GM23338 (cell line): Measurements from ENCODE around the gene CACNG3. TPM values are rescaled to one million over a fixed set of nuclear protein-coding genes. Genes with fewer than 3 reads are reported as not detected.

Experiments used
- ATAC-seq: fragments of 200-7000 bp; cut with Tn5 transposase; 3 replicates; pipeline ENCODE4 v1.9.1; 2020
- DNase-seq: peaks from one replicate; pipeline ENCODE4 v3.0.0-alpha.2; 2015; ENCODE audit warnings: low spot score
- H2AFZ ChIP-seq: fragments of 200-600 bp; sonication (generic); 2 replicates; pipeline ENCODE4 v1.8.0; 2016; ENCODE audit warnings: antibody characterized with exemption, mild to moderate bottlenecking, moderate library complexity
- H3F3A ChIP-seq: fragments of 200-600 bp; sonication (generic); replicated peaks from 2 replicates; pipeline ENCODE4 v1.8.0; 2017; ENCODE audit warnings: antibody characterized with exemption, mixed run types, low read depth
- H3K27ac ChIP-seq: fragments of 200-600 bp; sonication (generic); 2 replicates; pipeline ENCODE4 v1.6.1; 2016; ENCODE audit warnings: low read depth
- H3K27me3 ChIP-seq: fragments of 200-600 bp; sonication (generic); 2 replicates; pipeline ENCODE4 v1.8.0; 2016; ENCODE audit warnings: mild to moderate bottlenecking, mixed run types, moderate library complexity; ENCODE audit not compliant: insufficient read depth
- H3K36me3 ChIP-seq: fragments of 200-600 bp; sonication (generic); 2 replicates; pipeline ENCODE4 v1.8.0; 2016; ENCODE audit warnings: mild to moderate bottlenecking; ENCODE audit not compliant: insufficient read depth
- H3K4me1 ChIP-seq: fragments of 200-600 bp; sonication (generic); 2 replicates; pipeline ENCODE4 v1.8.0; 2016; ENCODE audit warnings: mild to moderate bottlenecking, moderate library complexity; ENCODE audit not compliant: insufficient read depth
- H3K4me2 ChIP-seq: fragments of 200-600 bp; sonication (generic); 2 replicates; pipeline ENCODE4 v1.7.1; 2017; ENCODE audit warnings: mixed run types
- H3K4me3 ChIP-seq: fragments of 200-600 bp; sonication (generic); 2 replicates; pipeline ENCODE4 v1.6.1; 2016; ENCODE audit warnings: mixed run types
- H3K79me2 ChIP-seq: fragments of 200-600 bp; sonication (generic); replicated peaks from 2 replicates; pipeline ENCODE4 v1.8.0; 2017; ENCODE audit warnings: mild to moderate bottlenecking; ENCODE audit not compliant: insufficient read depth
- H3K9me2 ChIP-seq: fragments of 200-600 bp; sonication (generic); 2 replicates; pipeline ENCODE4 v1.8.0; 2017; ENCODE audit not compliant: insufficient read depth
- H4K20me1 ChIP-seq: fragments of 200-600 bp; sonication (generic); replicated peaks from 2 replicates; pipeline ENCODE4 v1.8.0; 2017; ENCODE audit warnings: mild to moderate bottlenecking; ENCODE audit not compliant: insufficient read depth
- H3K27ac Mint-ChIP-seq: 2 replicates; pipeline ENCODE4 v1.8.0; 2020; ENCODE audit warnings: inconsistent platforms, mild to moderate bottlenecking, moderate library complexity, mixed read lengths
- H3K27me3 Mint-ChIP-seq: 3 replicates; pipeline ENCODE4 v1.8.0; 2022; ENCODE audit warnings: low read depth, mild to moderate bottlenecking, moderate library complexity, mixed read lengths, inconsistent platforms; ENCODE audit not compliant: insufficient read depth, poor library complexity
- H3K36me3 Mint-ChIP-seq: 3 replicates; pipeline ENCODE4 v1.8.0; 2021; ENCODE audit warnings: low read depth, mild to moderate bottlenecking, inconsistent platforms, moderate library complexity, mixed read lengths
- H3K4me1 Mint-ChIP-seq: 3 replicates; pipeline ENCODE4 v1.8.0; 2020; ENCODE audit warnings: mild to moderate bottlenecking, inconsistent platforms, mixed read lengths
- H3K4me3 Mint-ChIP-seq: 3 replicates; pipeline ENCODE4 v1.8.0; 2021; ENCODE audit warnings: moderate library complexity, mild to moderate bottlenecking, inconsistent platforms, mixed read lengths
- H3K9me3 Mint-ChIP-seq: 3 replicates; pipeline ENCODE4 v1.8.0; 2020; ENCODE audit warnings: moderate library complexity, mild to moderate bottlenecking, inconsistent platforms, mixed read lengths
- CREB1 ChIP-seq: fragments of 250-450 bp; sonication (Bioruptor Pico); IDR thresholded peaks from 2 replicates; pipeline ENCODE4 v1.5.0; 2020; ENCODE audit warnings: low read depth, mild to moderate bottlenecking, moderate library complexity
- CTCF ChIP-seq, 2 experiments: fragments of 200-600 bp in 1 of 2; sonication (generic) in 1 of 2; conservative IDR thresholded peaks; 2 replicates each; pipeline versions ENCODE4 v1.5.1 to v1.6.1; 2016 to 2017; ENCODE audit warnings: antibody characterized with exemption in 2 of 2, low read depth in 2 of 2, mild to moderate bottlenecking in 2 of 2, moderate library complexity in 1 of 2
- ETS1 ChIP-seq: IDR thresholded peaks from 2 replicates; pipeline ENCODE4 v1.6.1; 2016; ENCODE audit warnings: antibody characterized with exemption
- EZH2 ChIP-seq: fragments of 200-600 bp; sonication (generic); IDR thresholded peaks from one replicate; pipeline ENCODE4 v1.8.0; 2017; ENCODE audit warnings: antibody characterized with exemption, mild to moderate bottlenecking, low read depth; ENCODE audit not compliant: unreplicated experiment
- JUNB ChIP-seq: IDR thresholded peaks from one replicate; pipeline ENCODE4 v1.6.1; 2016; ENCODE audit warnings: antibody characterized with exemption; ENCODE audit not compliant: unreplicated experiment
- NANOG ChIP-seq: IDR thresholded peaks from 2 replicates; pipeline ENCODE4 v1.6.1; 2016; ENCODE audit warnings: antibody characterized with exemption, borderline replicate concordance
- POLR2AphosphoS5 ChIP-seq: IDR thresholded peaks from 2 replicates; pipeline ENCODE4 v1.6.1; 2016; ENCODE audit warnings: antibody characterized with exemption, low read depth
- REST ChIP-seq: IDR thresholded peaks from one replicate; pipeline ENCODE4 v1.6.1; 2018; ENCODE audit warnings: antibody characterized with exemption; ENCODE audit not compliant: unreplicated experiment
- ZNF114 ChIP-seq: fragments of 250-450 bp; sonication (Bioruptor Pico); IDR thresholded peaks from 2 replicates; pipeline ENCODE4 v1.5.0; 2020; ENCODE audit warnings: mild to moderate bottlenecking, moderate library complexity
- ZNF331 ChIP-seq: fragments of 250-450 bp; sonication (Bioruptor Pico); IDR thresholded peaks from 2 replicates; pipeline ENCODE4 v1.5.0; 2020; ENCODE audit warnings: low read depth, mild to moderate bottlenecking, moderate library complexity
- ZNF462 ChIP-seq: fragments of 250-450 bp; sonication (Bioruptor Pico); IDR thresholded peaks from 2 replicates; pipeline ENCODE4 v1.5.0; 2020; ENCODE audit warnings: mild to moderate bottlenecking, moderate library complexity
- polyA plus RNA-seq: library from polyadenylated mRNA; unstranded; fragments of >200 nt; fragmentation: Nextera tagmentation; extraction: Ambion mirVana; gene quantifications from 2 replicates; pipeline ENCODE4 v1.2.1, GENCODE V29; 2016
- total RNA-seq: library from RNA; depleted of rRNA; stranded (reverse); fragments of >200 nt; shearing (Covaris generic); gene quantifications from 2 replicates; pipeline ENCODE4 v1.2.3, GENCODE V29; 2014

The CACNG3 gene
- total and polyA plus RNA-seq, 2 experiments from 2014 or later, result not detected

- H3K36me3 Mint-ChIP-seq, result no peaks in the 10 kb centered on the region
- Histone ChIP-seq H4K20me1 (no peaks in the 10 kb centered on the region), H3K9me2 (0 out of 2 replicates have a peak, but pooled peaks cover 4% of the 10 kb centered on the region), H3F3A (no peaks in the 10 kb centered on the region), H3K4me2 (no peak overlapping the region), H3K27me3 (no peaks in the 10 kb centered on the region), H3K79me2 (no peaks in the 10 kb centered on the region), H3K4me3 (no peak overlapping the region), H3K4me1 (no peaks in the 10 kb centered on the region), H2AFZ (no peak overlapping the region), H3K36me3 (no peaks in the 10 kb centered on the region), H3K27ac (no peak overlapping the region)
- DNase-seq, result no peak
- H3K4me3 Mint-ChIP-seq, result no peak overlapping the region
- no peak overlapping the region for H3K27ac Mint-ChIP-seq
- peaks cover 4% of the 10 kb centered on the region; the same call in 2 of the 3 replicates for H3K4me1 Mint-ChIP-seq
- H3K27me3 Mint-ChIP-seq, result peaks cover 5% of the 10 kb centered on the region
- no peak for ATAC-seq
- H3K9me3 Mint-ChIP-seq, result peaks cover 14% of the 10 kb centered on the region
- TF ChIP-seq REST (no peak), NANOG (no peak), ZNF331 (CRISPR knock-in tag) (no peak), POLR2AphosphoS5 (no peak), ZNF462 (CRISPR knock-in tag) (no peak), ETS1 (no peak), ZNF114 (CRISPR knock-in tag) (no peak), JUNB (no peak), CREB1 (CRISPR knock-in tag) (no peak), EZH2 (no peak), CTCF (conservative IDR thresholded peaks at IDR 0.05; ENCODE audit: low read depth in 2 of 2) (no peak)
Observed at GRCh38 chr16:24273508-24274182, 17.5 kb downstream of the CACNG3 start.
